Motor neuron (in vitro differentiated cells): ENCODE results near the gene TTLL7. TPM values are rescaled to one million over a fixed set of nuclear protein-coding genes. Genes with fewer than 3 reads are reported as not detected.

ENCODE experiments used
- ATAC-seq, 8 experiments: fragments of 200-7000 bp; cut with Tn5 transposase; replicated peaks in 6 of 8; 2 replicates each; pipeline ENCODE4 v1.8.0; 2021; ENCODE audit warnings: mild to moderate bottlenecking in 8 of 8, moderate library complexity in 8 of 8
- H3K27ac ChIP-seq, 2 donors: fragments of 250-450 bp; sonication (Bioruptor Pico); 2 replicates each; pipeline ENCODE4 v1.9.0; 2021; ENCODE audit warnings: antibody characterized with exemption in 2 of 2, mild to moderate bottlenecking in 2 of 2, moderate library complexity in 1 of 2
- H3K4me1 ChIP-seq, 2 donors: fragments of 250-450 bp; sonication (Bioruptor Pico); replicated peaks in 1 of 2; 2 replicates each; pipeline ENCODE4 v1.6.1; 2021; ENCODE audit warnings: antibody characterized with exemption in 2 of 2, mild to moderate bottlenecking in 2 of 2, moderate library complexity in 1 of 2
- H3K4me3 ChIP-seq, 5 donors: fragments of 250-450 bp; sonication (Bioruptor Pico); 2 replicates each; pipeline ENCODE4 v1.9.0; 2021; ENCODE audit warnings: antibody characterized with exemption in 5 of 5, mild to moderate bottlenecking in 5 of 5, moderate library complexity in 4 of 5
- WGBS, 10 experiments: fragments of 450-650 bp; shearing (Covaris generic); methylation state at CpG; one replicate each; pipeline ENCODE4 v1.0.0; 2022; 5-methylcytosine and 5-hydroxymethylcytosine counted together
- in situ Hi-C, 9 experiments: fragments of 400-800 bp; cut with MboI; loops; one replicate each; pipeline ENCODE4 v1.15.0; 2021; ENCODE audit warnings: low sequenced_read_pairs in 9 of 9, low pct_unique_long_range_greater_than_20kb in 2 of 9; ENCODE audit not compliant: unreplicated experiment in 9 of 9
- total RNA-seq, 8 experiments: library from RNA; unstranded; fragments of 300-600 nt; gene quantifications; 2 replicates each; pipeline versions ENCODE4 v1.2.3 to v1.2.4, GENCODE V29; 2022

Gene TTLL7
- total RNA-seq = 10 to 100 TPM in 7 of 8 experiments, 1 to 10 TPM in 1; 4.7 to 32.7 (median 18.9) TPM

DNA sequence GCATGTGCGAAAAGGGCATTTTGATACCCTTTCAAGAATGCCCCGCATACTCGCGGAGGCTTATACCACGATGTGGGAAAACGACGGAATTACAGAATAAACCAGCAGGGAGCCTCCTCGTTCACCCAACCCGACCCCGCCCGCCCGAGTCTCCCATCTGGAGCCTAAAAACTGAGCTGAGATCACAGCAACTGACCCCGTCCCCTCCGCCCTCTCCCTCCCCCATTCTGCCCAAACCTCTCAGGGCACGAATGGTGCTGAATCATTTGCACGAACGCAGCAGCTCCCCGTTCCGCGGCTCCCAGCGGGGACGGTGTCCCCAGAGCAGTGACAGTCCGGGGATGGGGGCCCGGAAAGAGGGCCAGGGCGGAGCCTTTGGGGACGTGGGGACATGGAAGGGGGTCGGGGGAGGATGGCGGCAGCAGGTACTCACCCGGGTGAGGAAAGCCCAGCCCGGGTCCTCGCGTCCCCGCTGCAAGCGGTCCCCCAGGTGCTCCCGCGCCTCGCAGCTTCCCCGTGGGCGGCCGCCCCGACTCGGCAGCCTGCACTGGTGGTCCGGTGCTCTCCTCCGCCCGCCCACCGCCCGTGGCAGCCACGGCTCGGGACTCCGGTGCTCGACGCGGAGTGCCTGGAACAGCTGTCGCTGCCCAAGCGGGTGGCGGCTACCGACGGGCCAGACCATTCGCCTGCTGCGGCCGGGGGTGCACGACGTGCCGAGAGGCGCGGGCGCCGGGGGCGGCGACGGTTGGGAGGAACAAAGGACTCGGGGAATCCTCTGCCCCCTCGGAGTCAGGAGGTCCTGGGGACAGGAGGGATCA lies at the start of gene TTLL7:
TTLL7 (minus strand) TSS at position 635 of the 818 bp plus-strand sequence. CDS start 46,921 bp downstream, outside the sequence.
- 0 to 20% (median 2%) methylated on average over 1 to 12 of the region's 73 CpGs; no CpG with 5 or more reads in 5 of the 10 experiments for WGBS, 10 experiments
- Histone ChIP-seq H3K4me1 (peaks cover 11 to 21% of the 10 kb centered on the region in 2 donors), H3K4me3 (peak within 1 kb of the TSS; percentile 87 to 98 (median 91)), H3K27ac (peak within 1 kb of the TSS; percentile 97 to 98)
- peak; percentile 91 to 93 (median 93) for ATAC-seq
- in situ Hi-C loops = no loop called here

GRCh38 chr1:84042461-84042860 lies 43.5 kb upstream of the TTLL7 start:
- H3K4me1 ChIP-seq = no peaks in the 10 kb centered on the region
- H3K4me3 ChIP-seq = no peak overlapping the region
- in situ Hi-C loops = no loop called here
- H3K27ac ChIP-seq = no peak overlapping the region
- no peak for ATAC-seq

- 64 to 100% (median 82%) methylated on average over 2 to 9 of the region's 9 CpGs; no CpG with 5 or more reads in 1 of the 10 experiments for WGBS, 10 experiments
- no peak overlapping the region for H3K4me3 ChIP-seq
- ATAC-seq = no peak
- H3K4me1 ChIP-seq = no peaks in the 10 kb centered on the region
- no peak overlapping the region for H3K27ac ChIP-seq
- in situ Hi-C loops = no loop called here
Observed at GRCh38 chr1:84037758-84038611, 39.1 kb upstream of the TTLL7 start.

DNA sequence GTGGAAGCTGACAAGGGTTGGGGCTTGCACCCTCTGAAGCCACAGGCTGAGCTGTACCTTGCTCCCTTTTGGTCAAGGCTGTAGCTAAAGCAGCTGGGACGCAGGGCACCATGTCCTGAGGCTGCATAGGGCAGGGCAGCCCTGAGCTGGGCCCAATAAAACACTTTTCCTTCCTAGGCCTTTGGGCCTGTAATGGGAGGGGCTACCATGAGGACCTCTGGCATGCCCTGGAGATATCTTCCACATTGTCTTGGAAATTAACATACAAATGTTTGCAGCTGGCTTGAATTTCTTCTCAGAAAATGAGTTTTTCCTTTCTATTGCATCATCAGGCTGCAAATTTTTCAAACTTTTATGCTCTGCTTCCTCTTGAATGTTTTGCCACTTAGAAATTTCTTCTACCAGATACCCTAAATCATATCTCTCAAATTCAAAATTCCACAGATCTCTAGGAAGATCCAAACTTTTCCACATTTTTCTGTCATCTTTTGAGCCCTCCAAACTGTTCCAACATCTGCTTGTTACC lies 32.9 kb upstream of the TTLL7 start:
- in situ Hi-C loops = no loop called here
- Histone ChIP-seq H3K27ac (no peak overlapping the region), H3K4me3 (no peak overlapping the region), H3K4me1 (no peaks in the 10 kb centered on the region)
- ATAC-seq = peak in 2 of 8 experiments; percentile 90 to 93
- 40 to 100% (median 88%) methylated on average over 1 of the region's 1 CpG; no CpG with 5 or more reads in 7 of the 10 experiments for WGBS, 10 experiments

DNA sequence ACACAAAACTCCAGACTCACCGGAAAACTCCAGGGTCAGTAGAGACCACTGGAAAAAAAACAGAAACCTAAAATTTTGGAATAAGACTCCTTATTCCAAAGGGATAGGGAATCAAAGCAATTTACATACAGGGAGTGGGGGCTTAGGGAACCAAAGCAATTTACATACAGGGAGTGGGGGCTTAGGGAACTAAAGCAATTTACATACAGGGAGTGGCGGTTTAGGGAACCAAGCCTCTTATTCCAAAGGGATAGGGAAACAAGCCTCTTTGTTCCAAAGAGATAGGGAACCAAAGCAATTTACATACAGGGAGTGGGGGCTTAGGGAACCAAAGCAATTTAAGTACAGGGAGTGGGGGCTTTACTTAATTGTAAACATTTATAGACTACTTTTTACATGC lies 28.4 kb upstream of the TTLL7 start:
- in situ Hi-C loops = no loop called here
- Histone ChIP-seq H3K4me1 (no peaks in the 10 kb centered on the region), H3K27ac (no peak overlapping the region), H3K4me3 (no peak overlapping the region)
- ATAC-seq = peak in 2 of 8 experiments; percentile 51 to 66
- 0 to 100% (median 80%) methylated on average over 1 to 2 of the region's 2 CpGs; no CpG with 5 or more reads in 2 of the 10 experiments for WGBS, 10 experiments

GRCh38 chr1:84025966-84026365 lies 27.0 kb upstream of the TTLL7 start:
- peak in 1 of 8 experiments; percentile 24 for ATAC-seq
- H3K4me3 ChIP-seq = no peak overlapping the region
- WGBS, 10 experiments = 46 to 100% (median 87%) methylated on average over 1 to 3 of the region's 3 CpGs
- no peaks in the 10 kb centered on the region for H3K4me1 ChIP-seq
- H3K27ac ChIP-seq = no peak overlapping the region
- in situ Hi-C loops = no loop called here

GRCh38 chr1:84021822-84022221 lies 22.9 kb upstream of the TTLL7 start:
- Histone ChIP-seq H3K4me3 (no peak overlapping the region), H3K27ac (no peak overlapping the region), H3K4me1 (peaks cover 0 to 3% of the 10 kb centered on the region in 2 donors)
- in situ Hi-C loops = no loop called here
- WGBS, 10 experiments = 62 to 96% (median 83%) methylated on average over 4 to 6 of the region's 6 CpGs
- ATAC-seq = no peak

DNA sequence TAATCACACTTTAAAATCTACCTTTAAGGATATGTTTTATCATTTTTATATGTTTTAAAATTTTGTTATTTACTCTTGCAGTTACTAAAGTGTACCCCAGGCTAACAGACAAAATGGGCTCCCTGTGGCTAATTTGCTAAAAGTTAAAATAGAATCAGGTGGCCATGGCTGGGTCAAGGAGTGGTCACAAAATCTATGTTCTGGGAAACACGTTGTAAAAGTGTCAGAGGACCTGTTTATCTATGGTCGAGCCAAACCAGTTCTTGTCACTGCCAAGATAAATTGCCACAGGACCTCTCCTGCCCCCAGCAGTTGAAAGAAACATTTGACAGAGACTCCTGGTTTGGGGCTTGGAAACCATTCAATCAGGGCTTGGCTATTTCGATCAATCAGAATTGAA lies 21.2 kb upstream of the TTLL7 start:
- 0 to 34% (median 10%) methylated on average over 1 to 3 of the region's 3 CpGs; no CpG with 5 or more reads in 2 of the 10 experiments for WGBS, 10 experiments
- Histone ChIP-seq H3K4me1 (peaks cover 0 to 3% of the 10 kb centered on the region in 2 donors), H3K4me3 (no peak overlapping the region), H3K27ac (no peak overlapping the region)
- in situ Hi-C loops = no loop called here
- no peak for ATAC-seq

- Histone ChIP-seq H3K4me1 (peaks cover 0 to 3% of the 10 kb centered on the region in 2 donors), H3K4me3 (no peak overlapping the region), H3K27ac (no peak overlapping the region)
- no peak for ATAC-seq
- in situ Hi-C loops = no loop called here
- WGBS, 10 experiments = 25 to 100% (median 70%) methylated on average over 1 of the region's 1 CpG; no CpG with 5 or more reads in 1 of the 10 experiments
Observed at GRCh38 chr1:84019217-84019616, 20.3 kb upstream of the TTLL7 start.

DNA sequence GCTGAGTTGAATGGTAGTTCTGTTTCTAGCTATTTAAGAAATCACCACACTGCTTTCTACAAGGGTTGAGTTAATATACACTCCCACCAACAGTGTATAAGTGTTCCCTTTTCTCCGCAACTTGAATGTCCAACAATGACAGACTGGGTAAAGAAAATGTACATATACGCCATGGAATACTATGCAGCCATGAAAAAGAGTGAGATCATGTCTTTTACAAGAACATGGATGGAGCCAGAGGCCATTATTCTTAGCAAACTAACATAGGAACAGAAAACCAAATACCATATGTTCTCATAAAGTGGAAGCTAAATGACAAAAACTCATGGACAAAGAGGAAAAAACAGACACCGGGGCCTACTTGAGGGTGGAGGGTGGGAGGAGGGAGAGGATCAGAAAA lies 14.8 kb upstream of the TTLL7 start:
- in situ Hi-C loops = no loop called here
- H3K27ac ChIP-seq = no peak overlapping the region
- H3K4me1 ChIP-seq = no peaks in the 10 kb centered on the region
- no peak for ATAC-seq
- no peak overlapping the region for H3K4me3 ChIP-seq
- WGBS, 10 experiments = 20 to 100% (median 86%) methylated on average over 1 to 3 of the region's 3 CpGs

- Histone ChIP-seq H3K4me1 (no peaks in the 10 kb centered on the region), H3K27ac (no peak overlapping the region), H3K4me3 (no peak overlapping the region)
- 67 to 100% (median 89%) methylated on average over 2 to 3 of the region's 3 CpGs; no CpG with 5 or more reads in 2 of the 10 experiments for WGBS, 10 experiments
- in situ Hi-C loops = no loop called here
- no peak for ATAC-seq
Observed at GRCh38 chr1:84012018-84012417, 13.1 kb upstream of the TTLL7 start.

GRCh38 chr1:84010136-84010535 lies 11.2 kb upstream of the TTLL7 start:
- Histone ChIP-seq H3K4me1 (no peaks in the 10 kb centered on the region), H3K4me3 (no peak overlapping the region), H3K27ac (no peak overlapping the region)
- 0 to 100% (median 88%) methylated on average over 1 of the region's 1 CpG; no CpG with 5 or more reads in 2 of the 10 experiments for WGBS, 10 experiments
- no peak for ATAC-seq
- in situ Hi-C loops = no loop called here

GRCh38 chr1:84008631-84009030 lies 9.7 kb upstream of the TTLL7 start:
- ATAC-seq = peak in 1 of 8 experiments; percentile 18
- H3K4me1 ChIP-seq = no peaks in the 10 kb centered on the region
- no peak overlapping the region for H3K4me3 ChIP-seq
- no peak overlapping the region for H3K27ac ChIP-seq
- WGBS, 10 experiments = 83 to 100% (median 96%) methylated on average over 2 to 5 of the region's 5 CpGs; no CpG with 5 or more reads in 4 of the 10 experiments
- in situ Hi-C loops = no loop called here
